ENCODE measurements around the gene OAS2. TPM values are rescaled to one million over a fixed set of nuclear protein-coding genes. Genes with fewer than 3 reads are reported as not detected.

Gene OAS2
- total and polyA plus RNA-seq, 2 of the 4 experiments (the other 2 are of a cell fraction), result under 0.01 TPM; not detected in 1

- Histone ChIP-seq H3K9me3 (ENCODE audit: control insufficient read depth, insufficient read depth, low read length) (no peaks in the 10 kb centered on the region), H2BK20ac (ENCODE audit: low read depth, low read length) (no peak overlapping the region), H2AK9ac (replicated peaks; ENCODE audit: low read depth, low read length, poor library complexity) (no peak overlapping the region), H3K18ac (ENCODE audit: low read depth, low read length) (no peak overlapping the region), H3K27ac (ENCODE audit: insufficient read depth, low read length) (no peak overlapping the region), H3K79me1 (ENCODE audit: low read depth in 1 of 2, low read length in 2 of 2) (no peaks in the 10 kb centered on the region), H4K8ac (ENCODE audit: low read depth in 2 of 2, low read length in 2 of 2) (no peak overlapping the region), H3K9ac (ENCODE audit: low read depth, low read length) (no peak overlapping the region), H3K4ac (ENCODE audit: low read depth, low read length) (no peak overlapping the region), H2BK15ac (ENCODE audit: low read depth, low read length) (no peak overlapping the region), H3K9me1 (ENCODE audit: insufficient read depth, low read length) (0 out of 2 replicates have a peak, but pooled peaks cover 3% of the 10 kb centered on the region), H4K5ac (ENCODE audit: low read depth, low read length) (no peak overlapping the region), H2BK120ac (ENCODE audit: low read depth, low read length) (no peak overlapping the region), H2AFZ (replicated peaks; ENCODE audit: low read length, poor library complexity) (no peak overlapping the region), H4K20me1 (ENCODE audit: insufficient read depth, low read length) (no peaks in the 10 kb centered on the region), H3K56ac (ENCODE audit: extremely low read depth, insufficient read depth, low read length) (no peak overlapping the region), H4K91ac (ENCODE audit: insufficient read depth, low read depth, low read length) (no peak overlapping the region), H3K4me3 (ENCODE audit: insufficient read depth, low read depth, low read length) (no peak overlapping the region), H3K4me1 (ENCODE audit: control insufficient read depth, insufficient read depth, low read length) (no peaks in the 10 kb centered on the region), H2BK5ac (ENCODE audit: low read depth, low read length, poor library complexity, severe bottlenecking) (no peak overlapping the region), H3K36me3 (ENCODE audit: control insufficient read depth, insufficient read depth, low read length) (no peaks in the 10 kb centered on the region), H3K23ac (ENCODE audit: low read depth, low read length) (no peak overlapping the region), H3K27me3 (ENCODE audit: control insufficient read depth, insufficient read depth, low read length) (no peaks in the 10 kb centered on the region), H2AK5ac (ENCODE audit: low read depth, low read length) (no peak overlapping the region), H3K4me2 (ENCODE audit: low read depth, low read length) (no peak overlapping the region), H3K14ac (replicated peaks; ENCODE audit: low read depth, low read length) (no peak overlapping the region)
- CTCF ChIA-PET, result no interaction called here
- ATAC-seq (ENCODE audit: low read depth), result no peak
- intact Hi-C loops (cut with micrococcal nuclease), result no loop called here
- DNase-seq, result no peak
- no TSS peak for BruUV-seq (replicated peaks)
- POLR2A ChIA-PET (ENCODE audit: unreplicated experiment), result no interaction called here
- TF ChIP-seq NFE2L2 (IDR thresholded peaks at IDR 0.05; ENCODE audit: low read depth, low read length) (no peak), USF2 (IDR thresholded peaks at IDR 0.05; ENCODE audit: low read depth, low read length) (no peak), CHD1 (IDR thresholded peaks at IDR 0.05; ENCODE audit: low read depth, low read length) (no peak), CTCF (conservative IDR thresholded peaks at IDR 0.05; ENCODE audit: low read depth, low read length) (no peak), POLR2A (IDR thresholded peaks at IDR 0.05; ENCODE audit: low read depth, low read length) (no peak)
- in situ Hi-C loops (cut with MboI; ENCODE audit: low sequenced_read_pairs), result no loop called here
- dilution Hi-C loops (cut with HindIII; ENCODE audit: low sequenced_read_pairs, unreplicated experiment), result no loop called here
- 92% methylated on average over 3 of the region's 7 CpGs; no CpG with 5 or more reads in 1 of the 2 experiments for WGBS, 2 experiments (ENCODE audit: extremely low coverage in 2 of 2, insufficient read length in 1 of 2)
Observed at GRCh38 chr12:112962561-112962960, 15.8 kb upstream of the OAS2 start.
